Large intestine (tissue), 3 donors: ENCODE measurements around the gene HIGD2B. TPM values are rescaled to one million over a fixed set of nuclear protein-coding genes. Genes with fewer than 3 reads are reported as not detected.
A peak's percentile ranks its signal among the peaks of the same experiment; 100 is the strongest.
"Not testable (repeated sequence)": the region's sequence is repeated elsewhere in the genome, so short reads cannot be mapped to it uniquely, and the experiment has no call there.

Experiments
- DNase-seq, 2 donors: peaks; one replicate each; pipeline versions ENCODE4 v3.0.0 to v3.0.0-alpha.2; 2013
- H3K27ac ChIP-seq: one replicate; pipeline ENCODE4 v1.5.1; 2013; ENCODE audit warnings: low read length
- H3K27me3 ChIP-seq: 2 replicates; pipeline ENCODE4 v1.6.1; 2013; ENCODE audit warnings: low read length; ENCODE audit not compliant: control insufficient read depth, insufficient read depth
- H3K36me3 ChIP-seq: 2 replicates; pipeline ENCODE4 v1.6.1; 2013; ENCODE audit warnings: low read length; ENCODE audit not compliant: control insufficient read depth, insufficient read depth
- H3K4me1 ChIP-seq: one replicate; pipeline ENCODE4 v1.6.1; 2013; ENCODE audit warnings: low read length; ENCODE audit not compliant: control insufficient read depth, insufficient read depth
- H3K4me3 ChIP-seq: one replicate; pipeline ENCODE4 v1.5.1; 2013; ENCODE audit warnings: low read length
- H3K9me3 ChIP-seq: one replicate; pipeline ENCODE4 v1.6.1; 2013; ENCODE audit warnings: mild to moderate bottlenecking, low read depth, low read length, moderate library complexity; ENCODE audit not compliant: control insufficient read depth
- WGBS: methylation state at CpG from one replicate; pipeline ENCODE4 v1.1.5; 2013; ENCODE audit warnings: low lambda C conversion rate; ENCODE audit not compliant: insufficient coverage; 5-methylcytosine and 5-hydroxymethylcytosine counted together
- polyA plus RNA-seq: library from polyadenylated mRNA; unstranded; fragments of 120-200 nt; gene quantifications from one replicate; pipeline ENCODE4 v1.2.1, GENCODE V29; 2013

Gene HIGD2B
- polyA plus RNA-seq, 1 donor, result not detected

- H3K4me3 ChIP-seq, result no peak overlapping the region
- H3K27me3 ChIP-seq, result peaks cover 28% of the 10 kb centered on the region
- H3K27ac ChIP-seq, result no peak overlapping the region
- H3K36me3 ChIP-seq, result no peaks in the 10 kb centered on the region
- DNase-seq, result no peak
- H3K9me3 ChIP-seq, result no peaks in the 10 kb centered on the region
- WGBS, result no CpG with 5 or more reads among the region's 3 CpGs
- H3K4me1 ChIP-seq, result no peaks in the 10 kb centered on the region
Observed at GRCh38 chr15:72680931-72681330, 5.1 kb downstream of the HIGD2B start.

- DNase-seq, result no peak
- H3K27me3 ChIP-seq, result peaks cover 38% of the 10 kb centered on the region
- no peak overlapping the region for H3K4me3 ChIP-seq
- no peaks in the 10 kb centered on the region for H3K36me3 ChIP-seq
- H3K27ac ChIP-seq, result no peak overlapping the region
- H3K9me3 ChIP-seq, result no peaks in the 10 kb centered on the region
- H3K4me1 ChIP-seq, result no peaks in the 10 kb centered on the region
- no CpG with 5 or more reads among the region's 4 CpGs for WGBS
Observed at GRCh38 chr15:72676838-72677237, 9.1 kb downstream of the HIGD2B start.

DNA sequence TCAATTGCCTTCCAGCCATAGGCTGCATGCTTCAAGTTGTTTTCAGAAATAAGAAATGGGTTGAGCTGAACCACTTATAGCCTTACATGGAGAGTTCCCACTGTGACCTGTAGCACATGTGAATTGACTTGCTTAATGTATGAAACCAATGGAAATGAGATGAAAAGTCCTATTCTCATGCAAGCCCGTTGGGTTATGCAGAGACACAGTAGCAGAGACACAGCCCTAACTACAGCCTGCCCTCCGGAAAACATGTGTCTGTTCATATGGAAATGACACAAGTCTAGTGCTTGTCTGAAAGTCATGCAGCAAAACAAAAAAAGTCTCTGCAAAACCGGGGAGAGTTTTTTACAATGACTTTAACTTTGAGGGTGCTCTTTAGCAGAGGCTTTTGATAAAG is 14.5 kb downstream of the HIGD2B start:
- WGBS, result no CpG with 5 or more reads among the region's 3 CpGs
- Histone ChIP-seq H3K9me3 (no peaks in the 10 kb centered on the region), H3K27me3 (peaks cover 15% of the 10 kb centered on the region), H3K4me3 (no peak overlapping the region), H3K4me1 (no peaks in the 10 kb centered on the region), H3K36me3 (no peaks in the 10 kb centered on the region), H3K27ac (no peak overlapping the region)
- DNase-seq, result no peak

DNA sequence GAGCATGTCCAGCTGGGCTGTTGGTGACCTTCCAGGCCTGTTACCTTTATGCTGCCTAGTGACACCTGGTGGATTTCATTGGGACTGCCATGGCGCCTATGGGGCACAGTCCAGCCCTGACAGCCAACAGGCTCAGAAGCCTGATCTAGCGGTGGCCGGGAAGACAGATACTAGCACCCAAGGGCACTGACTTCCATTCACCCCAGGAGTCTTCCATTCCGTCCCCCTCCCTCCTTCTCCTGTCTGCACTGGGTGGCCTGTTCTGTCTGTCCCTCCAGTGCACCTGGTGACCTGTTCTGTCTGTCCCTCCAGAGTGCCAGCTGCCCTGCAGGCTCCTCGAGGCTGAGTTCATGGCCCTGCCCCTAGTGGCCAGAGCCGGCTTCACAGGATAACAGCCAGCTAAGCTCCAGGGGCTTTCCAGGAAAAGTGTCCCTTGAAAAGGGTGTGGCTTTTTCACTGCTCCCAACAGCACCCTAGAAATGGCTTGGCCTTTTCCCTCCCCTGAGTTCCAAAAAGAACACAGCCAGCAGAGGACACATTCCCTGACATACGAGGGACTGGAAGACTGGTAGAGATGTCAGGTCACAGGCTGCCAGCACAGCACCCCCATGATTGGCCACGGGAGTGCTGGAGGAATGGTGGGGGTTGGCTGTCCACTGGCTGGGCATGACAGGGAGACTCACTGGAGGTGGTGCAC is 15.2 kb downstream of the HIGD2B start:
- H3K36me3 ChIP-seq, H3K27me3 ChIP-seq, H3K27ac ChIP-seq, H3K9me3 ChIP-seq, H3K4me1 ChIP-seq: not testable (repeated sequence)
- peak overlapping the region; percentile 25 for H3K4me3 ChIP-seq
- WGBS, result no CpG with 5 or more reads among the region's 8 CpGs
- peak; percentile 59 to 89 for DNase-seq

DNA sequence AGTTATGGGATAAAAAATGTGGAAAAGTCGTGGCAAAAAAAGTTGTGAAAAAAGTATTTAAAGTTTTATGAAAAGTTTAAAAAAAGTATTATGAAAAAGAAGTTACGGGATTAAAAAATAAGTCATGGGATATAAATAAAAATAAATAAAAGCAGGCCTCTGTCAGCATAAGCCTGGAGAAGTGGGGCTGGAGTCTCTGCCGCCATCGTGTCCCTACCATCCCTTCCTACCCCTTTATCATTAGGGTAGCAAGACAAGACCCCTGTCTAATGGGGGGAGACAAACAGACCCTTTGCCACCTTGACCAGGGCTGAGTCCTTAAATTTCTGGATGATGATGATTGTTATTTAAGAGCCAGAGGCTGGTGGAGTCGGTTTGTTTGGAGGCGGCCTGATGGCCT is 16.2 kb downstream of the HIGD2B start:
- WGBS, result no CpG with 5 or more reads among the region's 6 CpGs
- H3K27me3 ChIP-seq, H3K4me1 ChIP-seq, DNase-seq, H3K36me3 ChIP-seq, H3K4me3 ChIP-seq, H3K27ac ChIP-seq, H3K9me3 ChIP-seq: not testable (repeated sequence)

DNA sequence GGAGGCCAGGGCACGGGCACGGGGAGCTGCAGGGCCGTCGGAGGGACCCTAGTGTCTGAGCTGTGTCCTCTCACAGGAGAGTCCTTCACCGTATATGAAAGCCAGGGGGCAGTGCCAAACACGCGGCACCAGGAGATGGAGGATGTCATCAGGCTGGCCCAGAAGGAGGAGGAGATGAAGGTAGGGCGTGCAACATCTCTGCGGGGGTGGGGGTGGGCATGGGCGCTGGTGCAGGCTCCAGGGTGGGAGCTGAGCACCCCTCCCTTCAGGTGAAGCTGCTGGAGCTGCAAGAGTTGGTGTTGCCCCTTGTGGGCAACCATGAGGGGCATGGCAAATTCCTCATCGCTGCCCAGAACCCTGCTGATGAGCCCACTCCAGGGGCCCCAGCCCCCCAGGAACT is 20.3 kb downstream of the HIGD2B start:
- H3K4me3 ChIP-seq, H3K36me3 ChIP-seq, H3K4me1 ChIP-seq, DNase-seq, H3K27ac ChIP-seq, H3K9me3 ChIP-seq, H3K27me3 ChIP-seq: not testable (repeated sequence)
- WGBS, result no CpG with 5 or more reads among the region's 11 CpGs

- H3K36me3 ChIP-seq, H3K27ac ChIP-seq, DNase-seq, H3K27me3 ChIP-seq, H3K9me3 ChIP-seq, H3K4me1 ChIP-seq, H3K4me3 ChIP-seq: not testable (repeated sequence)
- WGBS, result no CpG with 5 or more reads among the region's 8 CpGs
Observed at GRCh38 chr15:72663931-72664330, 22.1 kb downstream of the HIGD2B start.

DNA sequence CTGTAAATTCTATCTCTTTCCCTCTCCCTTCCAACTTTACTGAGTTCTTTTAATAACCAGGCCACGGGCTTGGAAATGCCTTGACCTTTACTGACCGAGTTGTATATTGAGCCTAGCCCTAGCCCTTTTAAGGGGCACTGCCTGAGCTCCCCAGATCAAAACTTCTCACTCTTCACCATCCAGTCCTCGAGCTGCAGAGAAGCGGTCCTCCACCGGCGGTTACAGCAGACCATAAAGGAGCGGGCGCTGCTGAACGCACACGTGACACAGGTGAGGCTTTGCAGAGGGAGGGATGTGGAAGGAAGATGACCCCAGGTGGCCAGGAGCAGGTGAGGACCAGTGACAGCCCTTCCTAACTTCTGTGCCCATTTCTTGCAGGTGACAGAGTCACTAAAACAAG is 24.9 kb downstream of the HIGD2B start:
- not testable (repeated sequence) for H3K36me3 ChIP-seq, H3K27me3 ChIP-seq, H3K4me1 ChIP-seq, H3K27ac ChIP-seq, H3K9me3 ChIP-seq, H3K4me3 ChIP-seq, DNase-seq
- no CpG with 5 or more reads among the region's 10 CpGs for WGBS

- not testable (repeated sequence) for H3K4me1 ChIP-seq, H3K4me3 ChIP-seq
Observed at GRCh38 chr15:72656014-72656413, 30.0 kb downstream of the HIGD2B start.

GRCh38 chr15:72654397-72654796 is 31.6 kb downstream of the HIGD2B start, which contains the start of gene GOLGA6B:
TSS of gene GOLGA6B (plus strand) at chr15:72654697. CDS start at chr15:72654738, 41 bp downstream.
- H3K36me3 ChIP-seq, H3K4me3 ChIP-seq, H3K9me3 ChIP-seq, H3K27me3 ChIP-seq, H3K4me1 ChIP-seq, DNase-seq, H3K27ac ChIP-seq: not testable (repeated sequence)
- WGBS, result no CpG with 5 or more reads among the region's 7 CpGs

More at GRCh38 chr15:72656014-72656413, 30.0 kb downstream of the HIGD2B start:
- not testable (repeated sequence) for H3K27me3 ChIP-seq, DNase-seq, H3K36me3 ChIP-seq, H3K9me3 ChIP-seq, H3K27ac ChIP-seq
- WGBS, result no CpG with 5 or more reads among the region's 3 CpGs

DNA sequence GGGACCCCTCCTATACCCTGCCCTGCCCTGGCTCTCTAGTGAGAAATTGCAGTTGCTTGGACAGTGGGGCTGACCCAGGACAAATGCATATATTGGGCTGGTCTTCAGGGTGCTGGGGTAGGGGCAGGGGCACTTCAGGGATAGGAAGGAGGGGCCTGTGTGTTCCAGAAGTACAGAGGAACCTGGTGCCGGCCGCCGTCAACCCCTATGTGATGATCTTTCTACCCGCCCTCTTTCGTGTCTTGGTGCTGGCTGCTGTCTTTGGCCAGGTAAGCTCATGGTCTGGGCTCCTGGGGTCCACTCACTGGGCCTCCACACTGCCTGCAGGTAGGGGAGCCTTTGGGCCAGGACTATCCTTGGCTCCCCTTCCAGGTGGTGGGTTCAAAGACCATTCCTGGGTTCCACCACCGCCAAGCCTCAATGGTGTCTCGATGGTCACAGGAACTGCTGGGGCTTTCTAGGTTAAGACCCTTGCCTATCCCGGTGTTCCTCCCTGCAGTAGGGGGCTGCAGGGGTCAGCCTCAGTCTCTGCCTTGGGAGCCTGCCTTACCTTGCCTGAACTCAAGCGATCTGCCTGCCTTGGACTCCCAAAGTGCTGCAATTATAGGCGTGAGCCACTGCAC is 37.2 kb downstream of the HIGD2B start:
- not testable (repeated sequence) for H3K27me3 ChIP-seq, H3K4me3 ChIP-seq, H3K36me3 ChIP-seq, H3K4me1 ChIP-seq, DNase-seq, H3K9me3 ChIP-seq, H3K27ac ChIP-seq
- WGBS, result no CpG with 5 or more reads among the region's 10 CpGs
